SKM-1 (cell line): ENCODE measurements around the gene PRAC1.
"Not testable (repeated sequence)": the region's sequence is repeated elsewhere in the genome, so short reads cannot be mapped to it uniquely, and the experiment has no call there.

Experiments used
- DNase-seq: peaks from one replicate; lab custom pipeline; 2025; ENCODE audit not compliant: unreplicated experiment; lab: John Stamatoyannopoulos, UW

Gene PRAC1

DNA sequence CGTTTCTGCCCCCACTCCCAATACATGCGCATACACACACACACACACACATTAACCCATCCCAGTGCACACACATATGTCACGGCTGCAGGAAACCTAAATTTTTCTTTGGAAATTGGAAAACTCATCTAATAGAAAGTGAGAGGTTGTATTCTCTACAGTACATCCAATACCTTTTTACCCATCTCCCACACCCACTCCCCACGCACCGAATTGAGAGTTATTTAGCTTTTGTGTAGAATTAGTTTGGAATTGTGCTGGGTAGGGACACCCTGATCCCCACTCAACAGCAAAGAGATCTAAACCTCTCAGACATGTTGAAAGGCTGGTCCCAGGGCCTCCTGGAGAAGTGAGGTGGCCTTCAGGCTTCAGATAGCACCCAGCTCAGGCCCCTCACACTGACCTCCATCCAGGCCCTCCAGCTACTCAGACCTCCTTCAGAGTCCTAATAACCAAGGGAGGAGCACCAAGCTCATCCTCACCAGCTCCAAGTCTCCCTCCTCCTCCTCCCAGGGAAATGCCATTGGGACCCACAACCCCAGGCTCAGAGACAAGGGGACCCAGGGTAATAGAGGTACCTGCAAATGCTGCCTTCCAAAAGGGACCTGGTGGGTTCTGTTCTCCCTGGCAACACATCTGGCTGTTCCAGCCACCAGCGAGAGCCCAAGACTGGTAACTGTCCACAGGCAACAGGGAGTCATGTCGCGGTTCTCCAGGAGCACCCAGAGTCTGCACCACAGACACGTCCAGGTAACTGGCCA lies 5.3 kb upstream of the PRAC1 start:
- DNase-seq = no peak

DNA sequence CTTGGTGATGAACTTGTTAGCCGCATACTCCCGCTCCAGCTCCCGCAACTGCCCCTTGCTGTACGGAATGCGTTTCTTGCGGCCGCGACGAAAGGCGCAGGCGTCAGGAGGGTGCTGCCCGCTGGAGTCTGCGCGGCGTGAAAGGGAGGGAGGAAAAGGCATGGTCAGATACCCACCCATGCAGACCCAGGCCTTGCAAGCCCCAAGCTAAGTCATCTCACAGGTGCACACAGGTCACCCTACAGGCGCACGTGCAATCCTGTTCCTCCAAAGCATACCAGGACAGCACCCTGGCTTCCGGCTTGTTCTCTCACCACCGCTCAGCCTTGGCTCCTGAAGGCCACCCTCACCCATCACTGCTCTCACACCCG lies 4.6 kb upstream of the PRAC1 start:
- no peak for DNase-seq

DNA sequence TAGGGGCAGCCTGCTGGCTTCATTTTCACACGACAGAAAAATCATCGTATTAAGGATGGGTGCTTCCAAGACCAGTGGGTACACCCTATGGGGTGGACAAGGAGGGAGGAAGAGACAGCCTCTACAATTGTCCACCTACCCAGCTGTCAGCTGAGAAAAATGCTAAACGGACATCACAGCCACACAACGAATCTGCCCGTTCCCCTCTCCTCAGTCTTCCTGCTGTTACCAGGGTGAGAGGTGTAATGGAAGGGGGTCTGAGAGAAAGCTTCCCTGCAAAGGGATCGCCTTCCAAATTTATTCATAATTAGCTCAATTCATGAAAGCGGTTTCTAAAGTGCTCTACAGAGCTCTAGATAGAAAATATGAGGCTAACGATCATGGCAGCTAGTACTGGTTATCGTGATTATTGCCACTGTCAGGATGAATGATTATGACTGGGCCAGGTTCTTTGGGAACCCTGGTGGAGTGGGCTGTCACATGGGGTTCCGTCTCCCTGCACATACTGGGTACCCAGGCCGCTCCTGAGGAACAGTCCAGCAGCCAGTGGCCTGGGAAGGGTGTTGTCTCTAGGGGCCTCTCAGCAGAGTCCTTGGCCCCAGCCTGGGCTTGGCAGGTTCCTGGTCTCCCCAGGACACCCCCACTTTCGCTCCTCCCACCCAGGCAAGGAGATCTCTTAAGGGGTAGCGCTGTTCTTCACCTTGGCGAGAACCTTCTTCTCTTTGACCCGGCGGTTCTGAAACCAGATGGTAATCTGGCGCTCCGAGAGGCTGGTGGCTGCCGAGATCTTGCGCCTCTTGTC lies 4.0 kb upstream of the PRAC1 start:
- no peak for DNase-seq

DNA sequence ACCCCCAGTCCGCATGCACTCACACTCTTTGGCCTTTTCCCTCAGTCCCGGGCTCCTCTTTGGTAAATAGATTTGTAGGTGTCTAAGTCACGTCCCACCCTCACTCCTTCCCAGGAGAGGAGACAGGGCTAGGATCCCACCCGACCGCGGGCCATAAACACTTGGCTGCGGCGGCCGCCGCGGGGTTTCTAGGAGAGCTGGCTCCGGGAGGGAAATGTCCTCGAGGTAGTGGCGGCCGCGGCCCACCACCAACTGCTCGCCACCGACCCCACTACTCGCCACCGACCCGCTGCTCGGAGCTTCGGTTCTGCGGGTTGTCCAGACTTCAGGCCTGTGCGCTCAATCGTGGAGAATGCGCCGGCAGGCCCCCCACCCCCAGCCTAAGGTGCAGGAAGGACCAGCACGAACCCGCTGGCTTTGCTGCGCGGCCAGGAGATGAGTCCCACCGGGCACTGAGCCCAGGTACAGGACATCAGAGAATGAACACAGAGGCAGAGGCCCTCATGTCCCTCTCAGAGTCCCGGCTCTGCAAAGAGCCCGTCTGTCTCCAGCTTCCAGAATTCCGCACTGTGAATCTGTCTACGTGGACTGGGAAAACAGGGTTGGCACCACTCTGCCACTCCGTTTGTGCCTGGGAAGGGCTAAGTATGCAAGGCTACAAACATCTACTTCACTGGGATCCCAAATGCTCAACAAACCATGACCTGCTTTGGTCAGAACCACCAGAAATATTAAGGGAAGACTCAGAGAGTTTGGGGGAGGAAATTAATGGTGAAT lies 3.2 kb upstream of the PRAC1 start:
- DNase-seq = no peak

DNA sequence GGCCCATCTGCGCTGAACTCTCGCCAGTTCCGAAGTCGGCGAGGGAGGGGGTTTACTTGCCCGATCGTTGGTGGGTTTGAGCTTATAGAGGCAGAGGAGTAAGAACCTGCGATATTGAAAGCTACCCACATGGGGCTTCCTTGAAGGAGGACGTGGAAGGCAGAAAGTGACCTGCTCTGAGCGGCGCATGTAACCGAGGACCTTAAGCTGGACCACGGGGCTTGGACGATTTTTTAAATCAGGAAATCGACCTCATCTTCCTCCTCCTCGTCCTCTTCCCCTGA lies 2.6 kb upstream of the PRAC1 start:
- no peak for DNase-seq

DNA sequence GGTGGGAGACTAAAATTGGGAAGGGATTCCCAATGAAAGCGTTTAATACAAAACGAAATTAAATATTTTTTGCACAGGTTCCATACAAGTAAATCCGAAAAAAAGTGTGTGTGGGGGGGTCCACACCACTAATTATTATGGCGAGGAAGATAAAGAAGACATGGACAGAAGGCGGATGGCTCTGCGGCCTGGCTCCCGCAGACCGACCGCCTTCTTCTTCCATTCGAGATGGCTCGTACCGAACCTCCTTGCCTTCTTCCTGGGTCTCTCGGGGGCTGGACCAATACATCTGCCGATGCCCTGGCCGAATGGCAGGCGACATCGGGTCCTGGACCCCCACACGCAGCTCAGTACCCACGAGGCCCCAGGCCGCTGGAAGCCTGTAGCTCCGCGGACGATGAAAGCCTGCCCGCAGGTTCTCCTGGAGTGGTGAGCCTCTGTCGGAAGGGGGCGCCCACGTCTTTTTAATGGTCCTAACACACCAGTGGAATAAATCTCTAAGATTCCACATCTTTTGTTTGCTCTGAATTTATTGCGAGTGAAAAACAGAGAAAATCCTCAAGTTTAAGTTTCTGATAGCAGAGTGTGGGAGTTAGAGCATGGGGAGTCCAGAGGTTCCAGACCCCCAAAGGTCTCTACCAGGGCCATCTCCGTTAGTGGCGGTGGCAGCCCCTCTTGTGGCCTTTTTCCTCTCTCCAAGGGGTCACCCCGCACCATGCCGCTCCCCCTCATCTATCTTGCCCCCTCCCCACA lies 2.1 kb upstream of the PRAC1 start:
- DNase-seq = peak; percentile 20

DNA sequence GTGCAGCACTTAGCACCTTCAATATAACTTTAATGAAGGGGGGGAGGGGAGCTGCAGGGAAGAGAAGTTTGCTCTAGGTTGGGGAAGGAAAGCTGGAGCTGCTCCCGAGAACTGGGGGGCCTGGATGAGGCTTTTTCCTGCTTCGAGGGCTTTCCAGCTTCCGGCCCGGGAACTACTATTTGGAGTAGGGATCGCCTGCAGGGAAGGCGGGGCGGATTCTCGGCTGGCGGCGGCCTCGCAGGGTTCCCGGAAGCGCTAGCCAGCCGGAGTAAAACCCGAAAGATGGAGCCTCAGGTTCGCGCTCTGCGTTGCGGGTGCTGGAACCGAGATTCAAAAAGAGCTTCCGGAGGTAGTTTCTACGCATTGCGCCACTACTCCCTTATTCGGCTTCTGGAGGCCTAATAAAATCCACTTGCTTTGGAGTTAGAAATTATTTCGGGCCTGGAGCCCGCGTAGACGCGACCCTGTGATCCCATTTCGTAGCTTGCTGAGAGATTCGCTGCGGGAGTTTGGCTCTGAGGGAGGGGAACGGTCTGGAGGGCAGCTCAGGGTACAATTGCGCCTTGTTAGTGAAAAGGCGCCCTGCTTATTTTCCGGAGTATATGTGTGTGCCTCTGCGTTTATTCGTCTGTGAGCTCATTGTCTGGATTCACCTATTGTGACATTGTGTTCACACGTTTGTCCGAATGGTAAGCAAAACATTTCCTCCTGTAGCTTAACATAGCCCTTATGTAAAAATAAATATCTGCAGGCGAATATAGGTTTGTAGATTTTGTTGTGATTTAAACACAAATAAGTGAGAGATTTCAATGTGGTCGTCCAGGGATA lies 1.3 kb upstream of the PRAC1 start:
- DNase-seq = no peak

DNA sequence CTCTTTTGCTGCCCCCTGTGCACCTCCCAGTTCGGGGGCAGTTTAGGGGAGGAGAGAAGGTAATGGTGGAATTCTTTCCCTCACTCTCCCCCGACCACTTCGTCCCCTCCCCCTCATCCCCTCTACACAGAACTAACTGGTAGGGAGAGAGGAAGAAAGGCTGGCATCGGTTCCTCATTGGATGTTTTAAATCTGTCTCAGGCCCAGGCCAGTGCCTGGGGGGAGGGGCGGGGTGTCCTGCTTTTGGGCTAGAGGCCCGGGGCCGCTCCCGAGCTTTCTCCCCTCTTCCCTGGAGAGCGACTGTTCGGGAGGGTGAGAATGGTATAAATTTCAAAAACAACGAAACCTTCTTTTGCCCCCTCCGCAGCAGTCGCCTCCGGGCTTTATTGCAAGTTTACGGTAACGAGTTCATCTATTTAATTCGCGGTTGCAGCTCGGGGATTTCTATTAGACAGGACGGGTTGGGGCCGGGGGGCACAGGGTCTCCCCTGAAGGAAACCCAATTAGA lies 651 bp upstream of the PRAC1 start, which contains the start of gene PRAC2:
TSS of gene PRAC2 (plus strand) at position 271 of the 508 bp plus-strand sequence. CDS start 1,226 bp downstream, outside the sequence.
- DNase-seq = peak; percentile 63

DNA sequence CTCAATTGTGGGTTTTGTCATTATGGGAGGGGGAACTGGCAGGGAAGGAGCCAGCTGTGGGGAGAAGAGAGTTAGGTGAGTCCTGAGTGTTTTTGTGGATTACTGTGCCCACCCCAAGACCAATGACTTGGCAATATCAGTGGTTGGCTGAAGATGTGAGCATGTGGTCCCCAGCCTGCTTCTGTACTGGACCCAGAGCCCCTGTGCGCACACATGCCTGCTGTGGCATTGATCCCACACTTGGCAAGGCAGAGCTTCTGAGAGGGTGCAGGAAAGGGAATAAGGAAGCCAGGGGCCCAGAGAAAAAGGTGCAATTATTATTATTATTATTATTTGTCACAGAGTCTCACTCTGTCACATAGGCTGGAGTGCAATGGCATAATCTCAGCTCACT lies 1.3 kb downstream of the PRAC1 start:
- DNase-seq = no peak

DNA sequence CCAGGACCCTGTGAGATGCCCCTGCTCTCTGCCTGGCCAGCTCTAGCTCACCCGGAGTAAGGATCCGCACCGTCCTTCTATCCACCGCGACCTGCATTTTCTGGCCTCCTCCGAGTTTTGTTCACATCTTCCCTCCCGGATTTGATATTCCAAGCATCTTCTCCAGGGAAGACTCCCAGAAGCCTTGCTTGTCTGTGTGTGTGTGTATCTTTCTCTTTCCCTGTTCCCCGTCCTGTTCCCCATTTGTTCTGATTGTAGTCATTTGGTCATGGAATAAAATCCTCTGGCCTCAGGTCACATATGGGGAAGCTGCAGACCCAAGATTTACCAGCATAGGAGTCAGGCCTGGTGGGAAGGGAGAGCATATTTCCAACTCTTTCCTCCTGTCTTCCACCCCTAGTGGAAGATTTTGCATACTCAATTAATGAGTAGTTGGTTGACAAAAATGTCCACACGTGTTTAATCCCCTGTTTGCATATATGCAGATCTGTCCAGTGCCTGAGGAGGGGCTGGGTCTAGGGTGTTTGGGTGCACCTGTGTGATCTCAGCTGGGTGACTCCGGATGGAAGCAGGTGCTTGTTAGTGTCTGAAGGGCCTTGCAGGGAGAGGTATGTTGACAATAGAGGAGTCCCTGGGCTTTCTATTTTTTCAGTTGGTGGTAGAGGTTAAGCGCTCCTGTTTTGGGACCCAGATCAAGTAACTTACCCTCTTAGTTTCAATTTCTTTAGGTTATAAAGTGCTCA lies 1.9 kb downstream of the PRAC1 start:
- no peak for DNase-seq

DNA sequence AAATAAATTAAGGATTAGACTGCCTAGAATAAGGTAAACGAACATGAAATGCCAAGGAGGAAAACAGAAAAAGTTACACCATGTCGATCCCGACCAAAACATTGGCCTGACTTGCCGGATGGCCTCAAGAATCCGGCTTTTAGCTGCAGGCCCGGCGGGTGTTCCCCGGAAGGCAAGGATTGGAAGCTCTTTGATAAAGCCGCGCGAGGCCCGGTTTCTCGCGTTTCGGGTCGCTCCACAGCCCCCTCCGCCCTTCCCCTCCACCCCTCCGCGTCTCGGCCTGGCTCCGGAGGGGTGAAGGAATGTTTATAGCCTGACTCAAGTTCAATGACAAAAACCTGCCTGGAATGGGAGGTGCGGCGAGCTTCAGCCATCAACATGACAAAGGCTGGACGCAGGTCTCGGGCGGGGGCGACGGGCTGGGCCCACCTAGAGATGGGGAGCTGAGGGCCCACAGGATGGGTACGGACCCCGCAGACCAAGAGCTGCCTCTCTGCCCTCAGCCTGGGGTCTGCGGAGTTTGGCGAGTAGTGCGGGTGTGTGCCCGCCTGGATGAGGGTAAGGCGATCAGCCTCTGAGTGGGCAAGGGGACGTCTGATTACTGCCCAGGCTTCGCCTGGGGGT lies 2.6 kb downstream of the PRAC1 start:
- no peak for DNase-seq

DNA sequence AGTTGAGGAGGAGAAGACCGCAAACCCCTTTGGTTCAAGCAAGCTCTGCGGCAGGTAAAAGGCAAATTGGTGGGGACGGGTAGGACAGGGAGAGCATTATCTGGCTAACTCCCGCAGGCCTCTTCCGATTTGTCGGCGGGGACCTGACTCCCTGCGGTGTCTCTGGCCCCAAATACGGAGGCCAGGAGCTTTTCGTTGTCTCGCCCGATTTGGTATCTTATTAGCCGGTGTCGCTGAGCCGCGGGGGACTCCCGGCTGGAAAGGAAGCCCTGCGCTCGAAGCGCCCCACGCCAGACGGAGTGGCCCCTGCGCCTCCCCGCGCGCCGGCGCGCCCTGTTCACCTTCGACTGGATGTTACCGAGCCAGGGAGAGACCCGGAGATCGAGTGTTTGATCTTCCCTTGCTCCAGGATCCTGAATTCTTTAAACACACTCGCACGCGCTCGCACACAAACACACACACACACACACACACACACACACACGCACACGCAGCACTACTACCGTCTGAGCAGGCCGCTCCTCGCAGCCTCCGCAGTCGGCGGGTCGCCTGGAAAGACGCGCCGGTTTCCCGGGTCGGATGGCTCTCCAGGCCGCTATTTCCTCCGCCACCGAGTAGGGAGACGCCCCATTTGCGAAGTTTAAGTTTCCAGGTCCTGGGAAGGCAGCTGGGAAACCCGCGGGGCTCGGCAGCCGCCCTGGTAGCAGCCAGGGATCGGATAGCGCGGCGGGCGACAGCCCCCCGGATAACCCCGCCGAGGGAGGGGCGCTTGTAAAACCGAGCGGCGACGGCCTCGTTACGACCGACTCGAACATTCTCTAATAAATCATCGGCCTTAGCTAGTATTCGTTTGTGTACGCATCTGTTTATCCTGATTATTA lies 3.3 kb downstream of the PRAC1 start:
- no peak for DNase-seq

DNA sequence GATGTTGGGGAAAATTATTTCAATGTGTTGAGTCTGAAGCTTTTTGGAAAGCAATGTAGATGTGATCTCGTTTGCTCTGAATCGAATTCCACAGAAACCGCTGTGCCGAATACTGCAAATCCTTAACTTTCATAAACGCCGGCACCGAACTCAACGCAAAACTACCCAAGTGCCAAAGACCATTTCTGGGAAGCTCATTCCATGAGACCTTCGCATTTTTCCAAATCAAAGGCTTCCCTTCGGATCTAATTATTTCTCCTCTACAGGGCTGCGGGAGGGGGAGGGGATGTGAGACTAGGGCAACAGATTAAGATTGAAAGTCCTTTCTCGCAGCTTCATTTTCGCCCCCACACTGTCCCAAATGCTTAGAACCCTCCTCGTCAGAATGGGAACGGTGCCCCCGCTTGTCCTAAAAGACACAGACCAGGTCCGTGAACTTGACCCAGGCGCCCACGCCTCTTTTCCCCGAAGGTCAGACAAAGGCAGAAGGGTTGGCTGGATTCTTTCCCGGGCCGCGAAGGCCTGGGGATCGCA lies 4.0 kb downstream of the PRAC1 start:
- no peak for DNase-seq

DNA sequence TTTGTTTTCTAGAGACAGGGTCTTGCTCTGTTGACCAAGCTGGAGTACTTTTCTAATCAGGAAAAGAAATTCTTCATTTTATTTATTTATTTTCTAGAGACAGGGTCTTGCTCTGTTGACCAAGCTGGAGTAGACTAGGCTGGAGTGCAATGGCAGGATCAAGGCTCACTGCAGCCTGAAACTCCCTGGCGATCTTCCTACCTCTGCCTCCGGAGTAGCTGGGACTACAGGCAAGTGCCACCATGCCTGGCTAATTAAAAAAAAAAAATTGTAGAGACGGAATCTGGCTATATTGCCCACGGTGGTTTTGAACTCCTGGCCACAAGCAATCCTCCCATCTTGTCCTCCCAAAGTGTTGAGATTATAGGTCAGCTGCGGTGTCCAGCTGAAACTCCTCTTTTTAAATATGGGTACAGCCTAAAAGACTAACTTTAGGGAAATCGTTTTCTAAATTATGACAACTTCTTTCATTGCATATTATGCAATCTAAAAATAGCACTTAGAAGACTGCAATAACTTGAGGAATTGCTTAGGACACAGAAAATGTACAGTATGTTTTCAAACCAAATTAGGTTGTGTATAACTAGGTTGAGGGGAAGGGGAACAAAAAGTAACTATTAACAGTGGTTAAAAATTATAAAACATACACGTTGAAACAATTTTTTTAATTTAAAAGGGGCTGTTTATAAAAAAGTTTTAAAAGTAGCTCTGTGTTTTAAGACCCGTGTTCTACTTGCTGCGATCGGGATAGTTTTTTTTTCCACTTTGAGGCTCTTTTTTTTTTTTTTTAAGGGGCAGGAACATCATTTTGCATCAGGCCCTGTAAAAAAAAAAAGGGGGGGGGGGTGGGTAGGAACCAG lies 4.7 kb downstream of the PRAC1 start:
- DNase-seq = no peak

DNA sequence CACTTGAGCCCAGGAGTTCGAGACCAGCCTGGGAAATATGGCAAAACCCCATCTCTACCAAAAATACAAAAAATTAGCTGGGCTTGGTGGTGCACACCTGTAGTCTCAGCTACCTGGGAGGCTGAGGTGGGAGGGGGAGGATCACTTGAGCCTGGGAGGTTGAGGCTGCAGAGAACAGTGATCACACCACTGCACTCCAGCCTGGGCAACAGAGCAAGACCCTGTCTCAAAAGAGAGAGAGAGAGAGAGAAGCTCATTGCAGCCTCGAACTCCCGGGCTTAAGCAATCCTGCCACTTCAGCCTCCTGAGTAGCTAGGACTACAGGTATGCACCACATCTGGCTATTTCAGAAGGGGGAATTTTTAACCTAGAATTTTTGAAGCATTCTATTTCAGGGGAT lies 5.8 kb downstream of the PRAC1 start:
- not testable (repeated sequence) for DNase-seq

DNA sequence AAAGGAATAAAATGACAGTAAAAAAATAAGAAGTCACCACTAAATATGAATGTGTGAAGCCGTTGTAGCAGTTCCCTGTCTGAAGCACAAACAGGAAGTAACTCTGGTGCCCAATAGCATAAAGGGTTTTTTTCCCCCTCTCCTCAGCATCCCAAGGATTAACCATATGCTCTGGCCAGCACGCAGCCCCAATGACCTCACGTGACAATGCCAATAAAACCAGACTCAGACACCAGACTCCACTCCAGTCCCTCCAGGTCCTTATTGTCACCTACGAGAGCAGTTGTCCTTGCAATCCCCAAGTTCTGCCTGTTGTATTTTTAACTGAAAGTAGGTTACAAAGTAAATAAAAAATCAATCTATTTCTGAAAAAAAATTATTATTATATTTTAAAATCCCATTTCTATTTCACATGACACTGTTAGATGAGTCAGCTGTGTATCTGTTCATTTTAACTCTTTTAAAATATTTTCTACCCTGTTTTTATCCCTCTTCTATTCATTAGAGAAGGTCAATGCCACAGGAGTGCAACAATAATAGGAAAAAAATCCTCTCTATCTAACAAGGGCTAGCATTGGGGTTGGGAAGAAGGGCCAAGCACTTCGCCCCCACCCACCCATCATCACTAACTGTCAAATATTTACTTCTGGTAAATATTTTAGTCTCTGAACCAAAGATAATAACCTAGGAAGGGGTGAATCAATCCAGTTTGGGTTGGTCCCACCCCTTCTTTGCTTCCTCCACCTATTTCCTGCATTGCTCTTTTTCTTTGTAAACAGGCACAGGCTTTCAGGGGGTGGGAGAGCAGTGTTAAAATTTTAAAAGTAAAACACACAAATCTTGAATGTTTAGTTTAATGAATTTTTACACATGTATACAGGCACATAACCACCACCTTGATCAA lies 6.6 kb downstream of the PRAC1 start:
- no peak for DNase-seq
